K562 (cell line): ENCODE results near the gene NEU1. TPM values are rescaled to one million over a fixed set of nuclear protein-coding genes. Genes with fewer than 3 reads are reported as not detected.
A peak's percentile ranks its signal among the peaks of the same experiment; 100 is the strongest.

Experiments
- ATF7 ChIP-seq: fragments of 450-650 bp; IDR thresholded peaks from 2 replicates; pipeline ENCODE4 v1.7.1; 2014; ENCODE audit warnings: mild to moderate bottlenecking, moderate library complexity
- CLOCK ChIP-seq: fragments of 250-450 bp; sonication (Bioruptor Pico); IDR thresholded peaks from 2 replicates; pipeline ENCODE4 v1.4.0; 2020; ENCODE audit warnings: mild to moderate bottlenecking, moderate library complexity, borderline replicate concordance
- DIDO1 ChIP-seq: fragments of 450-650 bp; IDR thresholded peaks from 2 replicates; pipeline ENCODE4 v1.6.1; 2016; ENCODE audit warnings: low read depth, missing biosample characterization, missing genetic modification characterization
- EP400 ChIP-seq: fragments of 450-650 bp; IDR thresholded peaks from 2 replicates; pipeline ENCODE4 v1.6.1; 2017; ENCODE audit warnings: antibody characterized with exemption, mild to moderate bottlenecking, moderate library complexity
- GABPA ChIP-seq: fragments of 200-800 bp; sonication (Bioruptor generic); conservative IDR thresholded peaks from 2 replicates; pipeline ENCODE4 v1.6.1; 2016; ENCODE audit warnings: low read depth, missing genetic modification characterization, missing compliant biosample characterization
- ILF3 ChIP-seq: fragments of 450-650 bp; IDR thresholded peaks from 2 replicates; pipeline ENCODE4 v1.6.1; 2018; ENCODE audit warnings: antibody characterized with exemption, mild to moderate bottlenecking, moderate library complexity, borderline replicate concordance
- KDM5B ChIP-seq: fragments of 200-600 bp; sonication (generic); IDR thresholded peaks from 2 replicates; pipeline ENCODE4 v1.6.1; 2012; ENCODE audit warnings: low read depth, mild to moderate bottlenecking, moderate library complexity, low read length, control low read depth, inconsistent platforms; ENCODE audit not compliant: insufficient replicate concordance
- MED1 ChIP-seq: sonication (generic); formaldehyde crosslinking; IDR thresholded peaks from 2 replicates; pipeline ENCODE4 v1.8.1; 2023; ENCODE audit warnings: missing genetic modification reagents, borderline replicate concordance
- RBM14 ChIP-seq: fragments of 200-400 bp; formaldehyde crosslinking; IDR thresholded peaks from 2 replicates; pipeline ENCODE4 v1.6.1; 2018; ENCODE audit warnings: low read depth, mild to moderate bottlenecking, low read length, moderate library complexity, borderline replicate concordance; ENCODE audit not compliant: insufficient read depth
- SAP30 ChIP-seq: fragments of 200-600 bp; sonication (generic); IDR thresholded peaks from 2 replicates; pipeline ENCODE4 v1.6.1; 2012; ENCODE audit warnings: borderline replicate concordance, low read depth, mild to moderate bottlenecking, moderate library complexity, low read length, control low read depth, inconsistent platforms; ENCODE audit not compliant: insufficient read depth, poor library complexity, severe bottlenecking
- XRCC5 ChIP-seq: fragments of 200-400 bp; formaldehyde crosslinking; IDR thresholded peaks from 2 replicates; pipeline ENCODE4 v1.6.1; 2017; ENCODE audit warnings: low read depth, mild to moderate bottlenecking, low read length
- ZEB2 ChIP-seq: fragments of 450-650 bp; IDR thresholded peaks from 2 replicates; pipeline ENCODE4 v1.6.1; 2016
- ZNF134 ChIP-seq: fragments of 250-450 bp; sonication (Bioruptor Pico); conservative IDR thresholded peaks from 2 replicates; pipeline ENCODE4 v1.4.0; 2020
- ZNF174 ChIP-seq: fragments of 250-450 bp; sonication (Bioruptor Pico); IDR thresholded peaks from 2 replicates; pipeline ENCODE4 v1.4.0; 2020; ENCODE audit warnings: mild to moderate bottlenecking
- ZNF239 ChIP-seq: fragments of 250-450 bp; sonication (Bioruptor Pico); IDR thresholded peaks from 2 replicates; pipeline ENCODE4 v1.4.0; 2020; ENCODE audit warnings: mild to moderate bottlenecking
- ZNF263 ChIP-seq: sonication (generic); formaldehyde crosslinking; IDR thresholded peaks from 2 replicates; pipeline ENCODE4 v1.8.0; 2022; ENCODE audit warnings: mild to moderate bottlenecking, missing genetic modification reagents, borderline replicate concordance
- ZNF79 ChIP-seq: fragments of 250-450 bp; sonication (Bioruptor Pico); IDR thresholded peaks from 2 replicates; pipeline ENCODE4 v1.4.0; 2020; ENCODE audit warnings: low read depth, mild to moderate bottlenecking, moderate library complexity
- polyA plus RNA-seq, 8 experiments: library from polyadenylated mRNA; depleted of rRNA in 4 of 8; stranded (reverse) in 5 of 8; unstranded in 3 of 8; fragments of >200 nt; fragmentation: Nextera tagmentation in 2 of 8; fragmentation: Illumina TruSeq in 1 of 8; extraction: Ambion mirVana in 2 of 8; extraction: Trizol in 1 of 8; gene quantifications; 2 replicates each; pipeline versions ENCODE4 v1.2.1 to v1.2.3, GENCODE V29; 2011 to 2014; ENCODE audit warnings: inconsistent platforms in 1 of 8, missing spikeins in 1 of 8
- total RNA-seq, 7 experiments: library from RNA; depleted of rRNA in 6 of 7; stranded (reverse); fragments of >200 nt in 6 of 7; fragmentation: Illumina TruSeq in 2 of 7; extraction: Trizol in 2 of 7; gene quantifications; 2 replicates each; pipeline versions ENCODE4 v1.2.1 to v1.2.3, GENCODE V29; 2011 to 2021; ENCODE audit warnings: low replicate concordance in 1 of 7
- TF ChIP-seq, protein P1 (sequence below): fragments of 450-650 bp; IDR thresholded peaks from 2 replicates; pipeline ENCODE4 v1.6.1; 2014; ENCODE audit warnings: low read depth, mild to moderate bottlenecking, moderate library complexity, borderline replicate concordance
- TF ChIP-seq, protein P2 (sequence below): fragments of 450-650 bp; formaldehyde crosslinking; IDR thresholded peaks from 2 replicates; pipeline ENCODE4 v1.4.0; 2022; ENCODE audit warnings: missing genetic modification characterization

NEU1 gene
- total and polyA plus RNA-seq, 9 of the 15 experiments (the other 6 are each of a cell fraction or from before 2014, with no cell fraction given), result 14.8 to 67.8 (median 51.0) TPM

GRCh38 chr6:31837369-31838113 is 25.1 kb downstream of the NEU1 start (continued):
- TF ChIP-seq KDM5B, result no peak
- no peak for TF ChIP-seq ZEB2
- TF ChIP-seq CLOCK (CRISPR knock-in tag), result no peak
- no peak for TF ChIP-seq SAP30
- TF ChIP-seq MED1 (CRISPR knock-in tag), result 0 out of 2 replicates have a peak, but pooled peaks have one; percentile 57
- TF ChIP-seq, protein P1, sequence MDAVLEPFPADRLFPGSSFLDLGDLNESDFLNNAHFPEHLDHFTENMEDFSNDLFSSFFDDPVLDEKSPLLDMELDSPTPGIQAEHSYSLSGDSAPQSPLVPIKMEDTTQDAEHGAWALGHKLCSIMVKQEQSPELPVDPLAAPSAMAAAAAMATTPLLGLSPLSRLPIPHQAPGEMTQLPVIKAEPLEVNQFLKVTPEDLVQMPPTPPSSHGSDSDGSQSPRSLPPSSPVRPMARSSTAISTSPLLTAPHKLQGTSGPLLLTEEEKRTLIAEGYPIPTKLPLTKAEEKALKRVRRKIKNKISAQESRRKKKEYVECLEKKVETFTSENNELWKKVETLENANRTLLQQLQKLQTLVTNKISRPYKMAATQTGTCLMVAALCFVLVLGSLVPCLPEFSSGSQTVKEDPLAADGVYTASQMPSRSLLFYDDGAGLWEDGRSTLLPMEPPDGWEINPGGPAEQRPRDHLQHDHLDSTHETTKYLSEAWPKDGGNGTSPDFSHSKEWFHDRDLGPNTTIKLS, result no peak
- no peak for TF ChIP-seq ATF7
- no peak for TF ChIP-seq ILF3
- TF ChIP-seq GABPA (tag), result no peak
- TF ChIP-seq, protein P2, sequence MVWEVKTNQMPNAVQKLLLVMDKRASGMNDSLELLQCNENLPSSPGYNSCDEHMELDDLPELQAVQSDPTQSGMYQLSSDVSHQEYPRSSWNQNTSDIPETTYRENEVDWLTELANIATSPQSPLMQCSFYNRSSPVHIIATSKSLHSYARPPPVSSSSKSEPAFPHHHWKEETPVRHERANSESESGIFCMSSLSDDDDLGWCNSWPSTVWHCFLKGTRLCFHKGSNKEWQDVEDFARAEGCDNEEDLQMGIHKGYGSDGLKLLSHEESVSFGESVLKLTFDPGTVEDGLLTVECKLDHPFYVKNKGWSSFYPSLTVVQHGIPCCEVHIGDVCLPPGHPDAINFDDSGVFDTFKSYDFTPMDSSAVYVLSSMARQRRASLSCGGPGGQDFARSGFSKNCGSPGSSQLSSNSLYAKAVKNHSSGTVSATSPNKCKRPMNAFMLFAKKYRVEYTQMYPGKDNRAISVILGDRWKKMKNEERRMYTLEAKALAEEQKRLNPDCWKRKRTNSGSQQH (CRISPR knock-in tag), result no peak
- TF ChIP-seq RBM14, result no peak
- no peak for TF ChIP-seq ZNF134 (CRISPR knock-in tag)
- TF ChIP-seq XRCC5, result 0 out of 2 replicates have a peak, but pooled peaks have one; percentile 8
- no peak for TF ChIP-seq ZNF174 (CRISPR knock-in tag)
- no peak for TF ChIP-seq ZNF79
- no peak for TF ChIP-seq DIDO1 (tag)
- 0 out of 2 replicates have a peak, but pooled peaks have one; percentile 3 for TF ChIP-seq ZNF263 (CRISPR knock-in tag)
- no peak for TF ChIP-seq ZNF239 (CRISPR knock-in tag)
- no peak for TF ChIP-seq EP400
